ENCODE measurements around the gene POLR2I. TPM values are rescaled to one million over a fixed set of nuclear protein-coding genes. Genes with fewer than 3 reads are reported as not detected.
A peak's percentile ranks its signal among the peaks of the same experiment; 100 is the strongest.

POLR2I gene
- total and polyA plus RNA-seq, 9 of the 15 experiments (the other 6 are each of a cell fraction or from before 2014, with no cell fraction given), result 28.0 to 283 (median 123) TPM

- no peak for TF ChIP-seq PYGO2 (tag; IDR thresholded peaks at IDR 0.05)
- TF ChIP-seq, protein P1, sequence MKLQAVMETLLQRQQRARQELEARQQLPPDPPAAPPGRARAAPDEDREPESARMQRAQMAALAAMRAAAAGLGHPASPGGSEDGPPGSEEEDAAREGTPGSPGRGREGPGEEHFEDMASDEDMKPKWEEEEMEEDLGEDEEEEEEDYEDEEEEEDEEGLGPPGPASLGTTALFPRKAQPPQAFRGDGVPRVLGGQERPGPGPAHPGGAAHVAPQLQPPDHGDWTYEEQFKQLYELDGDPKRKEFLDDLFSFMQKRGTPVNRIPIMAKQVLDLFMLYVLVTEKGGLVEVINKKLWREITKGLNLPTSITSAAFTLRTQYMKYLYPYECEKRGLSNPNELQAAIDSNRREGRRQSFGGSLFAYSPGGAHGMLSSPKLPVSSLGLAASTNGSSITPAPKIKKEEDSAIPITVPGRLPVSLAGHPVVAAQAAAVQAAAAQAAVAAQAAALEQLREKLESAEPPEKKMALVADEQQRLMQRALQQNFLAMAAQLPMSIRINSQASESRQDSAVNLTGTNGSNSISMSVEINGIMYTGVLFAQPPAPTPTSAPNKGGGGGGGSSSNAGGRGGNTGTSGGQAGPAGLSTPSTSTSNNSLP (IDR thresholded peaks at IDR 0.05; ENCODE audit: borderline replicate concordance, low read depth, low read length), result no peak
- no peak; the same call in none of the 2 replicates for TF ChIP-seq CHD2 (IDR thresholded peaks at IDR 0.05; ENCODE audit: low read depth, low read length)
- no peak for TF ChIP-seq TEAD4 (IDR thresholded peaks at IDR 0.05; ENCODE audit: low read length)
- TF ChIP-seq TEAD4 (CRISPR knock-in tag; IDR thresholded peaks at IDR 0.05; ENCODE audit: borderline replicate concordance), result no peak
- peak; percentile 60; the same call in 1 of the 2 replicates for TF ChIP-seq ZNF224 (CRISPR knock-in tag; IDR thresholded peaks at IDR 0.05)
- no peak for TF ChIP-seq CEBPB (tag; IDR thresholded peaks at IDR 0.05)
- no peak for TF ChIP-seq STAG1 (CRISPR knock-in tag; IDR thresholded peaks at IDR 0.05; ENCODE audit: borderline replicate concordance)
- no peak for TF ChIP-seq SIX5 (IDR thresholded peaks at IDR 0.05; ENCODE audit: borderline replicate concordance in 1 of 2, insufficient read depth in 1 of 2, low read depth in 1 of 2, low read length in 2 of 2)
- no peak for TF ChIP-seq STAT5A (IDR thresholded peaks at IDR 0.05; ENCODE audit: borderline replicate concordance, low read length)
- no peak for TF ChIP-seq CEBPG (CRISPR knock-in tag; IDR thresholded peaks at IDR 0.05)
- TF ChIP-seq CEBPG (tag; conservative IDR thresholded peaks at IDR 0.05 in 1 of 2, IDR thresholded peaks at IDR 0.05 in 1 of 2), result no peak
- peak; percentile 58 for TF ChIP-seq U2AF1 (optimal IDR thresholded peaks at IDR 0.05; ENCODE audit: low read depth, low read length)
- TF ChIP-seq ELF4 (CRISPR knock-in tag; IDR thresholded peaks at IDR 0.05), result no peak
- TF ChIP-seq SMAD4 (CRISPR knock-in tag; conservative IDR thresholded peaks at IDR 0.05), result peak; percentile 79
- no peak for TF ChIP-seq ZC3H4 (CRISPR knock-in tag; IDR thresholded peaks at IDR 0.05; ENCODE audit: borderline replicate concordance)
- peak; percentile 47; the same call in 1 of the 2 replicates for TF ChIP-seq PML (IDR thresholded peaks at IDR 0.05; ENCODE audit: low read length)
These were observed 25.0 kb upstream of the POLR2I start, which contains the start of gene CAPNS1 (continued) for GRCh38 chr19:36139473-36140303.

All from K562 (cell line).